Right ventricle myocardium inferior (tissue), 1 donor: Measurements from ENCODE around the gene XRCC6. TPM values are rescaled to one million over a fixed set of nuclear protein-coding genes. Genes with fewer than 3 reads are reported as not detected.
"Not testable (repeated sequence)": the region's sequence is repeated elsewhere in the genome, so short reads cannot be mapped to it uniquely, and the experiment has no call there.

ENCODE experiments used
- ATAC-seq: fragments of 200-7000 bp; cut with Tn5 transposase; one replicate; pipeline ENCODE4 v1.9.1; 2020; ENCODE audit warnings: mild to moderate bottlenecking, moderate library complexity
- DNase-seq: peaks from one replicate; pipeline ENCODE4 v3.0.0; 2021; ENCODE audit errors: missing footprints
- intact Hi-C: fragments of 100-400 bp; cut with DNase I; formaldehyde crosslinking; loops from one replicate; pipeline ENCODE4 v1.11.0; 2022
- total RNA-seq: library from RNA; stranded (reverse); fragmentation: NEBNext Ultra II Directional; extraction: Animal tissue kit (Norgen Biotek cat#: 25700); gene quantifications from one replicate; pipeline ENCODE4 v1.2.1, GENCODE V29; 2021
- donor health status: DM: no; HTN: yes; CAD: no; lungs with severe emphysema.

XRCC6 gene
- total RNA-seq, 1 donor from 2014 or later = 172 TPM

GRCh38 chr22:41596776-41597634 lies 24.1 kb upstream of the XRCC6 start:
- intact Hi-C loops = loop anchor here (5.0 kb wide), 2 partner anchors 55 to 200 kb away; partner anchors contain the start of gene POLR3H
- peak; percentile 86 for ATAC-seq
- peak; percentile 77 for DNase-seq

GRCh38 chr22:41597635-41597953 lies 23.5 kb upstream of the XRCC6 start:
- intact Hi-C loops = loop anchor here (5.0 kb wide), 2 partner anchors 55 to 200 kb away; partner anchors contain the start of gene POLR3H
- no peak for ATAC-seq
- DNase-seq = no peak

GRCh38 chr22:41598081-41598480 lies 23.0 kb upstream of the XRCC6 start:
- no peak for ATAC-seq
- intact Hi-C loops = loop anchor here (5.0 kb wide), 2 partner anchors 56 to 201 kb away; partner anchors contain the start of gene POLR3H

GRCh38 chr22:41598891-41599635 lies 22.0 kb upstream of the XRCC6 start:
- DNase-seq = no peak
- intact Hi-C loops = loop anchor here (5.0 kb wide), 2 partner anchors 57 to 202 kb away; partner anchors contain the start of gene POLR3H
- ATAC-seq = no peak

More at GRCh38 chr22:41598081-41598480, 23.0 kb upstream of the XRCC6 start:
- no peak for DNase-seq

GRCh38 chr22:41600976-41601375 lies 20.1 kb upstream of the XRCC6 start:
- no peak for ATAC-seq

GRCh38 chr22:41603873-41604332 lies 17.2 kb upstream of the XRCC6 start:
- ATAC-seq = no peak
- DNase-seq = no peak
- intact Hi-C loops = no loop called here

More at GRCh38 chr22:41600976-41601375, 20.1 kb upstream of the XRCC6 start:
- peak; percentile 42 for DNase-seq
- intact Hi-C loops = no loop called here

- peak; percentile 78 for ATAC-seq
- intact Hi-C loops = no loop called here
- DNase-seq = no peak
Measured at GRCh38 chr22:41608386-41608785, 12.7 kb upstream of the XRCC6 start.

GRCh38 chr22:41612603-41613306 lies 8.3 kb upstream of the XRCC6 start:
- no peak for DNase-seq
- no peak for ATAC-seq
- intact Hi-C loops = no loop called here

GRCh38 chr22:41613456-41613855 lies 7.6 kb upstream of the XRCC6 start:
- ATAC-seq (no peak), DNase-seq (no peak)
- intact Hi-C loops = no loop called here

GRCh38 chr22:41619979-41620588 lies 1.0 kb upstream of the XRCC6 start:
- intact Hi-C loops = loop anchor here (2.0 kb wide), 1 partner anchor 31 kb away; the partner anchor contains the start of gene PMM1
- DNase-seq (no peak), ATAC-seq (no peak)

- ATAC-seq (peak; percentile 36), DNase-seq (no peak)
- intact Hi-C loops = loop anchor here (2.0 kb wide), 1 partner anchor 32 kb away; the partner anchor contains the start of gene PMM1
Measured at GRCh38 chr22:41620589-41621098, 451 bp upstream of the XRCC6 start, which contains the start of gene DESI1. Gene DESI1 (minus strand): TSS chr22:41621043. CDS start chr22:41620839, 204 bp downstream.

- no peak for ATAC-seq
- intact Hi-C loops = loop anchor here (2.0 kb wide), 1 partner anchor 33 kb away; the partner anchor contains the start of gene PMM1
Measured at GRCh38 chr22:41621911-41622179, 750 bp downstream of the XRCC6 start.

GRCh38 chr22:41625577-41625976 lies 4.5 kb downstream of the XRCC6 start:
- ATAC-seq = no peak
- no peak for DNase-seq
- intact Hi-C loops = no loop called here

More at GRCh38 chr22:41621911-41622179, 750 bp downstream of the XRCC6 start:
- DNase-seq = no peak

- intact Hi-C loops, ATAC-seq, DNase-seq: not testable (repeated sequence)
Measured at GRCh38 chr22:41631115-41631514, 10.0 kb downstream of the XRCC6 start.

- ATAC-seq, DNase-seq, intact Hi-C loops: not testable (repeated sequence)
Measured at GRCh38 chr22:41631615-41632014, 10.5 kb downstream of the XRCC6 start.

GRCh38 chr22:41634610-41635009 lies 13.5 kb downstream of the XRCC6 start:
- DNase-seq, intact Hi-C loops, ATAC-seq: not testable (repeated sequence)

GRCh38 chr22:41636467-41636866 lies 15.4 kb downstream of the XRCC6 start:
- DNase-seq (no peak), ATAC-seq (peak; percentile 75)
- intact Hi-C loops = no loop called here

- ATAC-seq, intact Hi-C loops, DNase-seq: not testable (repeated sequence)
Measured at GRCh38 chr22:41637623-41638022, 16.5 kb downstream of the XRCC6 start.
